ENCODE results near the gene ELOVL5.

ELOVL5 gene

GRCh38 chr6:53236241-53236640, 112.5 kb downstream of the ELOVL5 start:
- DNase-seq = no peak

- no peak for DNase-seq
Measured at GRCh38 chr6:53235508-53235907, 113.2 kb downstream of the ELOVL5 start.

DNA sequence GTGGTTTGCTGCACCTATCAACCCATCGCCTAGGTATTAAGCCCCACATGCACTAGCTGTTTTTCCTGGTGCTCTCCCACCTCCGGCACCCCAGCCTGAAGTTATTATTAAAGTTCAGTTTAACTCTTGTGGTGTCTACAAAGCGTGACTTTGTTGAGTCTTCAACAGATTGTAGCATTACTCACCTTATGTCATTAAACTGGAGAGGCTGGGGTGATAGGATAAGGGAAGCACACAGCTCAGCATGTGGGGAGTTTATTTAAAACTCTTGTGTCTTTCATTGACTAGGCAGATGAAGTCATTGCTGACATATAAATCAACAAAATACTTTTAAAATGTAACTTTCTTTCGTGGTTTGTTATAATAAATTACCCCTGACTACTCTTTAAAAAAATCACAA, 115.4 kb downstream of the ELOVL5 start:
- no peak for DNase-seq

GRCh38 chr6:53230775-53231467, 117.8 kb downstream of the ELOVL5 start:
- DNase-seq = no peak

GRCh38 chr6:53227847-53228246, 120.9 kb downstream of the ELOVL5 start:
- no peak for DNase-seq

DNA sequence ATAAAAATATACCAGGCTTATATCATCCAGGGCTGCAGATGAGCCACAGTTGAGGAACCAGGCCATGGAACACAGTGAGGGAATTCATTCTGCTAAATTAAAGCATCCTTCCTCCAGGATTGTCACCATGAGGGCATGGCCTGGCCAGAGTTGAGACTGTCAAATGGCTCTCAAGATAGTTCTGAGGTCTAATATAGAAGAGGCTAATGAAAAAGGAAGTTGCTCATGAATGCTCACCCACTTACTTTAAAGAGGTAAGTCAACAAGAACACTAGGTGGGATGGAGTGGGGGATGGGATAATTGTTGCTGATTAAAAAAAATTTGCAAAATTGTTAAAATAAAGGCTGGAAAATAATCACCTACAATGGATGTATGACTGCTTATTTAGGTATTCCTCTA, 128.1 kb downstream of the ELOVL5 start:
- DNase-seq = no peak

Data from NCI-H226 (cell line).